ENCODE results near the gene STXBP1. TPM values are rescaled to one million over a fixed set of nuclear protein-coding genes. Genes with fewer than 3 reads are reported as not detected.

The STXBP1 gene
- total and polyA plus RNA-seq, 9 of the 15 experiments (the other 6 are each of a cell fraction or from before 2014, with no cell fraction given), result 4.6 to 35.1 (median 9.7) TPM

- Histone ChIP-seq H3K9ac (ENCODE audit: insufficient read depth in 1 of 2, low read depth in 2 of 2, low read length in 2 of 2) (no peak overlapping the region), H3K4me1 (replicated peaks in 1 of 2; ENCODE audit: control insufficient read depth in 2 of 2, insufficient read depth in 2 of 2, low read length in 2 of 2) (peaks cover 0 to 5% of the 10 kb centered on the region in 2 experiments; a peak in 2 of 5 replicates), H3K36me3 (ENCODE audit: control insufficient read depth, insufficient read depth, low read length) (no peaks in the 10 kb centered on the region), H3K27me3 (ENCODE audit: control insufficient read depth in 2 of 2, insufficient read depth in 2 of 2, low read length in 2 of 2) (no peaks in the 10 kb centered on the region), H3K9me3 (replicated peaks; ENCODE audit: control insufficient read depth, insufficient read depth, low read depth, low read length) (no peaks in the 10 kb centered on the region), H3K27ac (ENCODE audit: extremely low read depth, low read depth, low read length) (no peak overlapping the region), H3K9me1 (ENCODE audit: control insufficient read depth, insufficient read depth, low read length) (no peaks in the 10 kb centered on the region), H3K4me3 (no peak overlapping the region), H2AFZ (ENCODE audit: low read depth, low read length) (no peak overlapping the region), H4K20me1 (replicated peaks; ENCODE audit: control insufficient read depth, insufficient read depth, low read length) (no peaks in the 10 kb centered on the region), H3K4me2 (ENCODE audit: insufficient read depth, low read length) (no peak overlapping the region), H3K79me2 (ENCODE audit: control insufficient read depth, insufficient read depth, low read length) (no peaks in the 10 kb centered on the region)
- no TSS peak for BruUV-seq (replicated peaks)
- in situ Hi-C loops (cut with MboI) (loop anchor here (5.0 to 10.0 kb wide), 3 partner anchors 84 to 382 kb away; partner anchors contain the start of gene ST6GALNAC4), intact Hi-C loops (cut with micrococcal nuclease) (loop anchor here (1.0 to 5.0 kb wide), 4 partner anchors 64 to 274 kb away; no protein-coding TSS in a partner anchor)
- POLR2A ChIA-PET, result interaction anchor here (0.6 to 2.4 kb wide), 2 partner anchors 82 to 335 kb away, joined by 3 to 6 read pairs; no protein-coding TSS in a partner anchor
- CTCF ChIA-PET (ENCODE audit: low intra/inter-chr PET ratio), result interaction anchor here (0.6 to 5.3 kb wide), 5 partner anchors 61 to 275 kb away, joined by 3 to 50 read pairs (median 4); partner anchors contain the start of gene TOR2A
- ATAC-seq, result peak; percentile 96
- WGBS (ENCODE audit: insufficient coverage, low coverage, missing lambda C conversion rate), result 23% methylated on average over 3 of the region's 5 CpGs
- DNase-seq (ENCODE audit: extremely low read depth in 1 of 4, low spot score in 3 of 4), result peak; percentile 63 to 83 (median 70)
- peak; percentile 92 for FAIRE-seq
- TF ChIP-seq ILK (tag; IDR thresholded peaks at IDR 0.05; ENCODE audit: borderline replicate concordance, low read depth), result no peak
- TF ChIP-seq TEAD1 (CRISPR knock-in tag; IDR thresholded peaks at IDR 0.05), result peak in 1 of 2 experiments; percentile 61; a peak in 1 of 4 replicates
- TF ChIP-seq XRCC3 (IDR thresholded peaks at IDR 0.05), result no peak
- peak; percentile 87 for TF ChIP-seq DEAF1 (CRISPR knock-in tag; IDR thresholded peaks at IDR 0.05)
- peak; percentile 63; the same call in 1 of the 2 replicates for TF ChIP-seq SP1 (CRISPR knock-in tag; IDR thresholded peaks at IDR 0.05)
- TF ChIP-seq NEUROD1 (IDR thresholded peaks at IDR 0.05; ENCODE audit: borderline replicate concordance, low read depth, low read length, partially characterized antibody), result peak; percentile 46
- no peak for TF ChIP-seq GTF2B (IDR thresholded peaks at IDR 0.05; ENCODE audit: extremely low read depth, insufficient read length)
- TF ChIP-seq, protein P1, sequence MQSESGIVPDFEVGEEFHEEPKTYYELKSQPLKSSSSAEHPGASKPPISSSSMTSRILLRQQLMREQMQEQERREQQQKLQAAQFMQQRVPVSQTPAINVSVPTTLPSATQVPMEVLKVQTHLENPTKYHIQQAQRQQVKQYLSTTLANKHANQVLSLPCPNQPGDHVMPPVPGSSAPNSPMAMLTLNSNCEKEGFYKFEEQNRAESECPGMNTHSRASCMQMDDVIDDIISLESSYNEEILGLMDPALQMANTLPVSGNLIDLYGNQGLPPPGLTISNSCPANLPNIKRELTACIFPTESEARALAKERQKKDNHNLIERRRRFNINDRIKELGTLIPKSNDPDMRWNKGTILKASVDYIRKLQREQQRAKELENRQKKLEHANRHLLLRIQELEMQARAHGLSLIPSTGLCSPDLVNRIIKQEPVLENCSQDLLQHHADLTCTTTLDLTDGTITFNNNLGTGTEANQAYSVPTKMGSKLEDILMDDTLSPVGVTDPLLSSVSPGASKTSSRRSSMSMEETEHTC (IDR thresholded peaks at IDR 0.05), result no peak
- TF ChIP-seq ARID2 (IDR thresholded peaks at IDR 0.05), result peak; percentile 93
- peak; percentile 61; the same call in 1 of the 2 replicates for TF ChIP-seq RB1 (IDR thresholded peaks at IDR 0.05; ENCODE audit: low read depth)
- peak; percentile 90 to 99 for TF ChIP-seq RAD21 (CRISPR knock-in tag; conservative IDR thresholded peaks at IDR 0.05 in 1 of 2, IDR thresholded peaks at IDR 0.05 in 1 of 2)
- TF ChIP-seq THRB (CRISPR knock-in tag; conservative IDR thresholded peaks at IDR 0.05), result 0 out of 2 replicates have a peak, but pooled peaks have one; percentile 7
- peak; percentile 14; the same call in 1 of the 2 replicates for TF ChIP-seq BCOR (IDR thresholded peaks at IDR 0.05)
- no peak for TF ChIP-seq ZEB2 (IDR thresholded peaks at IDR 0.05)
- peak in 1 of 3 experiments; percentile 6 for TF ChIP-seq YY1 (IDR thresholded peaks at IDR 0.05; ENCODE audit: borderline replicate concordance in 1 of 3, control insufficient read depth in 1 of 3, extremely low read depth in 1 of 3, insufficient read depth in 3 of 3, insufficient read length in 1 of 3, insufficient replicate concordance in 2 of 3, low read depth in 1 of 3, low read length in 2 of 3)
Observed at GRCh38 chr9:127586537-127586936, 25.5 kb upstream of the STXBP1 start.

Data from K562 (cell line).